PC-9 (cell line): ENCODE measurements around the gene IKZF1.

Experiments used
- CTCF ChIP-seq: fragments of 200-600 bp; sonication (generic); conservative IDR thresholded peaks from 2 replicates; pipeline ENCODE4 v1.6.1; 2017; ENCODE audit warnings: mixed run types, antibody characterized with exemption, mild to moderate bottlenecking, moderate library complexity
- EZH2 ChIP-seq: fragments of 200-600 bp; sonication (generic); IDR thresholded peaks from 2 replicates; pipeline ENCODE4 v1.8.0; 2017; ENCODE audit warnings: antibody characterized with exemption, low read depth

- TF ChIP-seq CTCF, result no peak
- TF ChIP-seq EZH2, result no peak
These were observed 142.0 kb downstream of the IKZF1 start for GRCh38 chr7:50446542-50446960.
